Uterus (tissue), 4 donors: ENCODE measurements around the gene ADAMTS9. TPM values are rescaled to one million over a fixed set of nuclear protein-coding genes. Genes with fewer than 3 reads are reported as not detected.

Source experiments
- DNase-seq, 2 donors: peaks; one replicate each; pipeline ENCODE4 v3.0.0-alpha.2; 2019 to 2020
- H3K27ac ChIP-seq, 2 donors: fragments of 200-600 bp; sonication (generic); 1 replicate in 1 of 2; 2 replicates in 1 of 2; pipeline ENCODE4 v1.5.1; 2016 to 2018
- H3K27me3 ChIP-seq, 2 donors: fragments of 200-600 bp; sonication (generic); one replicate each; pipeline ENCODE4 v1.5.1; 2018 to 2019; ENCODE audit warnings: control low read depth in 1 of 2
- H3K36me3 ChIP-seq, 2 donors: fragments of 200-600 bp; sonication (generic); one replicate each; pipeline ENCODE4 v1.5.1; 2019; ENCODE audit warnings: control low read depth in 1 of 2
- H3K4me1 ChIP-seq, 2 donors: fragments of 200-600 bp; sonication (generic); one replicate each; pipeline ENCODE4 v1.5.1; 2018 to 2019; ENCODE audit warnings: control low read depth in 1 of 2
- H3K4me3 ChIP-seq, 2 donors: fragments of 200-600 bp; sonication (generic); 1 replicate in 1 of 2; 2 replicates in 1 of 2; pipeline ENCODE4 v1.5.1; 2018 to 2019; ENCODE audit warnings: mild to moderate bottlenecking in 1 of 2
- H3K9me3 ChIP-seq, 2 donors: fragments of 200-600 bp; sonication (generic); one replicate each; pipeline ENCODE4 v1.5.1; 2019; ENCODE audit warnings: control low read depth in 1 of 2
- POLR2A ChIP-seq, 2 donors: fragments of 450-650 bp; IDR thresholded peaks; one replicate each; pipeline ENCODE4 v1.6.1; 2016; ENCODE audit warnings: antibody characterized with exemption in 2 of 2, mild to moderate bottlenecking in 1 of 2, moderate library complexity in 1 of 2
- intact Hi-C: fragments of 100-400 bp; cut with DNase I; formaldehyde crosslinking; loops from one replicate; pipeline ENCODE4 v1.15.1; 2023; ENCODE audit warnings: low total_unique reads
- total RNA-seq, 4 donors: library from RNA; depleted of rRNA in 3 of 4; stranded (reverse); fragments of >200 nt in 3 of 4; gene quantifications; one replicate each; pipeline versions ENCODE4 v1.1.0 to v1.2.4, GENCODE V29; 2014 to 2023
- TF ChIP-seq, protein P1 (sequence below), 4 experiments: fragments of 200-600 bp in 2 of 4; fragments of 450-650 bp in 2 of 4; sonication (generic) in 2 of 4; IDR thresholded peaks; one replicate each; pipeline ENCODE4 v1.5.1; 2016 to 2019; ENCODE audit warnings: antibody characterized with exemption in 4 of 4, mild to moderate bottlenecking in 2 of 4, moderate library complexity in 1 of 4
- donor health status: DM: yes; HTN: yes; CAD: no.

Gene ADAMTS9
- total RNA-seq, 4 donors from 2014 or later, result 17.4 to 197 (median 160) TPM

DNA sequence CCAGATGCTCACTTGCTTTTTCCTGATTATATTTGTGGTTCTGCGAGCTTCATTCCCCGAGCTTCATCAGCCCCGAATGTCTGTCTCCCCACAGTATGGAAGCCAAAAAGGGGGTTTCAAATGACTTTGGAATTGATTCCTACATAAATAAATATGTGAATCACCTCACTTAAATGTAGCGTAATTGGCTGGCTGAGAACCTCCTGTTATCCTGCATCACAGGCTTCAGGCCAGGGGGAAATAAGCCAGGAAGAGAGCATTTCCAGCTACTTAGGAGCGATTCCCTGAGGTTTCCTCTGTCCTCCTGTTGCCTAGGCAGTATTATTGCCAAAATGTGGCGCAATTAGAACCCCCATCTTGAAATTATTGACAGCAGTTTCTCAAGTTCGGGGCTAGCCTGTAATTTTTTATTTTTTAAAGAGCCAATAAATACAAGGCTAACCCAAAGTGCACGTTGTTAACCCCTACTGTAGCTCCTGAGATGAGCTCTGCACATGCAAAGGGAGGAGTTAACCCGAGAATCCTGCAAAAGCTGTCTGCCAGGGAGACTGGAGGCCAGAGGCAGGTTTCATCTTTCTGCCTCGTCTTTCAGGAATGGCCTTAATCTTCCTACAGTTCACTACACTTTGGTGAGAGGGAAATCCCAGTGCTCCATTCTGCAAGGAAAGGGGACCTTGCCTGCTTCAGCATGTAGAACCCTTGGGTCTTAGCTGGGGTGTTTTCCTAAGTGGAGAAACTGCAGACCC is 148.2 kb downstream of the ADAMTS9 start:
- H3K4me1 ChIP-seq, result no peaks in the 10 kb centered on the region
- H3K4me3 ChIP-seq, result no peak overlapping the region
- H3K27ac ChIP-seq, result peak overlapping the region in 1 of 2 donors; percentile 25
- intact Hi-C loops, result no loop called here
- DNase-seq, result peak; percentile 77 to 78
- H3K36me3 ChIP-seq, result no peaks in the 10 kb centered on the region
- no peaks in the 10 kb centered on the region for H3K27me3 ChIP-seq
- TF ChIP-seq, protein P1, sequence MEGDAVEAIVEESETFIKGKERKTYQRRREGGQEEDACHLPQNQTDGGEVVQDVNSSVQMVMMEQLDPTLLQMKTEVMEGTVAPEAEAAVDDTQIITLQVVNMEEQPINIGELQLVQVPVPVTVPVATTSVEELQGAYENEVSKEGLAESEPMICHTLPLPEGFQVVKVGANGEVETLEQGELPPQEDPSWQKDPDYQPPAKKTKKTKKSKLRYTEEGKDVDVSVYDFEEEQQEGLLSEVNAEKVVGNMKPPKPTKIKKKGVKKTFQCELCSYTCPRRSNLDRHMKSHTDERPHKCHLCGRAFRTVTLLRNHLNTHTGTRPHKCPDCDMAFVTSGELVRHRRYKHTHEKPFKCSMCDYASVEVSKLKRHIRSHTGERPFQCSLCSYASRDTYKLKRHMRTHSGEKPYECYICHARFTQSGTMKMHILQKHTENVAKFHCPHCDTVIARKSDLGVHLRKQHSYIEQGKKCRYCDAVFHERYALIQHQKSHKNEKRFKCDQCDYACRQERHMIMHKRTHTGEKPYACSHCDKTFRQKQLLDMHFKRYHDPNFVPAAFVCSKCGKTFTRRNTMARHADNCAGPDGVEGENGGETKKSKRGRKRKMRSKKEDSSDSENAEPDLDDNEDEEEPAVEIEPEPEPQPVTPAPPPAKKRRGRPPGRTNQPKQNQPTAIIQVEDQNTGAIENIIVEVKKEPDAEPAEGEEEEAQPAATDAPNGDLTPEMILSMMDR (IDR thresholded peaks at IDR 0.05), result no peak
- no peak for TF ChIP-seq POLR2A (IDR thresholded peaks at IDR 0.05)
- no peaks in the 10 kb centered on the region for H3K9me3 ChIP-seq

DNA sequence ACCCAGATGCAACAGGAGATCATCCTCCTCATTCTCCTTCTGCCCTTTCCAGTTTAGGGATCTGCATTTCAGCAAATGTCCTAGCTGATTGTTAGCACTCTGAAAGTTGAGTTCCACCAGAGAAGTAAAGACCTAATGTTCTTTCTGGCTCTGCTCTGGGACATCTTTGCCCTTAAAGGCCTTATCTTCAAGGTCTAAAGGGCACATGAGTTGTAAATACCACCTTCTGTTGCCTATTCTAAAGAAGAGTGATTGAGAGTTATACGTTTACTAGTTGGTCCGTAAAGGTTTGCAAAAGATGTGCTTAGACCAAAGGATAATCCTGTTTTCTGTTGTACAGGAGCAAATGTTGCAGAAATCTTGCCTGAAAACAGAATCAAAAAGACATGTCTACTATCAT is 151.6 kb downstream of the ADAMTS9 start:
- no peak for TF ChIP-seq POLR2A (IDR thresholded peaks at IDR 0.05)
- TF ChIP-seq, protein P1 (IDR thresholded peaks at IDR 0.05), result no peak
- no peaks in the 10 kb centered on the region for H3K9me3 ChIP-seq
- H3K27ac ChIP-seq, result no peak overlapping the region
- H3K36me3 ChIP-seq, result no peaks in the 10 kb centered on the region
- no peaks in the 10 kb centered on the region for H3K27me3 ChIP-seq
- H3K4me3 ChIP-seq, result no peak overlapping the region
- no peak for DNase-seq
- intact Hi-C loops, result no loop called here
- H3K4me1 ChIP-seq, result no peaks in the 10 kb centered on the region

DNA sequence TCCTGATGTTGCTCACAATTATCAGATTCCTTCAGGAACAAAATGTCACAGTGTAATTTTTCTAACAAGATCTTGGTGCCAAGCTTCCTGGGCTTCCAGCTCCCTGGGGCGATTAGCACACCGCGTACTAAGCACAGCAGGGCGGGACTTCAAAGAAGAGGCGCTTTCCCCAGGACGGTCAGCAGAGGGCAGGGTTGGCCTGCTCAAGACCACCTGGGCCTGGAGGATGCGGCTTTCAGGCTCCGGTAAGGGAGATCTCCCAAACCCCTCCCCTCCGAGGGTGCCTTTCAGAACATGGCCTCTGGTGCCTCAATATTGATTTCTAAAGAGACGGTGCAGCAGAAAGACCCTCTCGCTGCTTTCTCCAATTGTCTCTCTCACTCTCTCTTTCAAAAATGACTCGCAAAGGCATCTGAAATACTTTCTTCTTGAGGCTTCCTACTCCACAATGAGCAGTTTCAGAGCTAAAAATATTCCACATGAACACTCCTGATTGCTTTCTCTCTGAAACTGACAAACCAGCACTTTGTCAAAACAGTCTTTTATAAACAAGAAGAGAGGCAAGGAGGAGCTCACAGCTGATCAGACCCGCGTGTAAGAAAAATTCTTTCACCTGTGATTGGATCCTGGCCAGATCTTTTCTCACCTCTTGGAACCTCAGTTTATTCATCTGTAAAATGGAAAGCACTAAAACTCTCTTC is 154.0 kb downstream of the ADAMTS9 start:
- H3K27ac ChIP-seq, result peak overlapping the region; percentile 12 to 51
- no peak overlapping the region for H3K4me3 ChIP-seq
- TF ChIP-seq, protein P1 (IDR thresholded peaks at IDR 0.05), result peak; percentile 88 to 94 (median 90)
- no peak for TF ChIP-seq POLR2A (IDR thresholded peaks at IDR 0.05)

DNA sequence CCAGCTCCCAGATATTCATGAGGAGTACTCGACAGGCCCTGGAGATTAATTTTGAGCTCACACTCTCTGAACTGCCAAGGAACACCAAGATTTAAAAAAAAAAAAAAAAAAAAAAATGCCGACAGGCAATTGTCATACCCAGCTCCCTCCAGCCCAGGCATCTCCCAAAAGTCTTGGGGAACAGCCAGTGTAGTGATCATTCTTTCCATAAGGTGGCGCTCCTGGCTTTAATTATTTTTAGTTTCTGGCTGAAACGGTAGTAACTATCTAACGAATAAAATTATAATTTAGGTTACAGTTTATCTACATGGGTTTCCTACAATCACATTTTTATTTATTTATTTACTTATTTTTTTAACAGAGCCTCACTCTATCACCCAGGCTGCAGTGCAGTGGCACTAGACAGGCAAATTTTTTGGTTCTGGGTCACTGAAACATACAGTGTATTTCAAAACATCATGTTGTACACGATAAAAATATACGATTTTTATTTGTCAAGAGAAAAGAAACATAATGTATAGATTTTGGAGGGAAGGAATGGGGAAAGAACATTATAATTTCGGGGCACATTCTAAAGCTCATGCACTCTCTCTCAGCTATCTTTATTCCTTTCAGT is 157.3 kb downstream of the ADAMTS9 start:
- Histone ChIP-seq H3K27me3 (no peaks in the 10 kb centered on the region), H3K4me3 (no peak overlapping the region), H3K36me3 (no peaks in the 10 kb centered on the region), H3K4me1 (no peaks in the 10 kb centered on the region), H3K9me3 (no peaks in the 10 kb centered on the region), H3K27ac (no peak overlapping the region)
- intact Hi-C loops, result no loop called here
- TF ChIP-seq POLR2A (IDR thresholded peaks at IDR 0.05), result no peak
- TF ChIP-seq, protein P1 (IDR thresholded peaks at IDR 0.05), result peak; percentile 73 to 78 (median 76)
- peak; percentile 74 to 78 for DNase-seq

More for the DNA sequence above, 154.0 kb downstream of the ADAMTS9 start:
- intact Hi-C loops, result no loop called here
- Histone ChIP-seq H3K36me3 (no peaks in the 10 kb centered on the region), H3K9me3 (no peaks in the 10 kb centered on the region), H3K27me3 (no peaks in the 10 kb centered on the region), H3K4me1 (no peaks in the 10 kb centered on the region)
- DNase-seq, result peak; percentile 92

DNA sequence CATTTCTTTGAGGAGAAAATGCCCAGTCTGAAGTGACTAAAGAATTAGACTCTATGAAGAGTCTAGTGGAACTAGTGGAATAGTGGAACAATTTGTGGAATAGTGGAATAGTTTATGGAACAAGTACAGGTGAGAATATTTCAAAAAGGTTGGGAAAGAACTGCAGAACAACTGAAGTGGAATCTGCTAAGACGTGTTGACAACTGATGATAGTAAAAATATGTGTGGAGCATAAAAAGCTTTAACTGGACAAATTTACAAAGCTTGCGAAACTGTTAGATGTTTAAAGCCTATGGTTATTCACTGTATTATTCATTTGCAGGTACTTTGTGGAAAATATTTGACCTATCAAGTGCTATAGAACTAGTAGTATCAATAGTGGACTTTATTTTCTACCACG is 164.5 kb downstream of the ADAMTS9 start:
- intact Hi-C loops, result no loop called here

More for the DNA sequence above, 164.5 kb downstream of the ADAMTS9 start:
- Histone ChIP-seq H3K27me3 (no peaks in the 10 kb centered on the region), H3K36me3 (no peaks in the 10 kb centered on the region), H3K27ac (no peak overlapping the region), H3K9me3 (no peaks in the 10 kb centered on the region), H3K4me3 (no peak overlapping the region), H3K4me1 (no peaks in the 10 kb centered on the region)
- DNase-seq, result no peak
- TF ChIP-seq, protein P1 (IDR thresholded peaks at IDR 0.05), result no peak
- TF ChIP-seq POLR2A (IDR thresholded peaks at IDR 0.05), result no peak
